H1 (cell line): Measurements from ENCODE around the gene ENOPH1. TPM values are rescaled to one million over a fixed set of nuclear protein-coding genes. Genes with fewer than 3 reads are reported as not detected.

ENCODE experiments used
- BCL11A ChIP-seq, 2 experiments: IDR thresholded peaks; one replicate each; pipeline ENCODE4 v1.6.1; 2011; ENCODE audit warnings: low read depth in 2 of 2, low read length in 2 of 2, mild to moderate bottlenecking in 2 of 2
- CHD1 ChIP-seq: IDR thresholded peaks from 2 replicates; pipeline ENCODE4 v1.6.1; 2012; ENCODE audit warnings: low read depth, low read length, improper control_type of control experiment
- E2F6 ChIP-seq: IDR thresholded peaks from 2 replicates; pipeline ENCODE4 v1.6.1; 2012; ENCODE audit warnings: inconsistent platforms
- EZH2 ChIP-seq: fragments of 200-600 bp; sonication (generic); IDR thresholded peaks from 2 replicates; pipeline ENCODE4 v1.7.1; 2012; ENCODE audit warnings: low read depth, mild to moderate bottlenecking, moderate library complexity, low read length, inconsistent platforms; ENCODE audit not compliant: severe bottlenecking
- FOSL1 ChIP-seq: IDR thresholded peaks from 2 replicates; pipeline ENCODE4 v1.6.1; 2011; ENCODE audit warnings: mild to moderate bottlenecking, low read depth, low read length, moderate library complexity; ENCODE audit not compliant: insufficient read depth
- HDAC6 ChIP-seq: IDR thresholded peaks from one replicate; pipeline ENCODE4 v1.7.1; 2012; ENCODE audit warnings: low read depth, mild to moderate bottlenecking, inconsistent platforms, low read length, moderate library complexity
- JUN ChIP-seq: IDR thresholded peaks from 2 replicates; pipeline ENCODE4 v1.6.1; 2011; ENCODE audit warnings: low read depth, mild to moderate bottlenecking, improper control_type of control experiment, low read length
- KDM4A ChIP-seq: IDR thresholded peaks from one replicate; pipeline ENCODE4 v1.7.1; 2012; ENCODE audit warnings: low read depth, mild to moderate bottlenecking, moderate library complexity, low read length, inconsistent platforms; ENCODE audit not compliant: severe bottlenecking
- KDM5A ChIP-seq: fragments of 200-600 bp; IDR thresholded peaks from 2 replicates; pipeline ENCODE4 v1.7.1; 2012; ENCODE audit warnings: mild to moderate bottlenecking, low read length, inconsistent platforms, mixed read lengths
- PHF8 ChIP-seq: fragments of 200-600 bp; sonication (generic); conservative IDR thresholded peaks from 2 replicates; pipeline ENCODE4 v1.7.1; 2012; ENCODE audit warnings: low read depth, mild to moderate bottlenecking, inconsistent platforms, low read length, moderate library complexity
- POU5F1 ChIP-seq: IDR thresholded peaks from 2 replicates; pipeline ENCODE4 v1.6.1; 2011; ENCODE audit warnings: low read depth, mild to moderate bottlenecking, low read length, moderate library complexity
- RAD21 ChIP-seq, 2 experiments: IDR thresholded peaks in 1 of 2; conservative IDR thresholded peaks in 1 of 2; 2 replicates each; pipeline ENCODE4 v1.6.1; 2011; ENCODE audit warnings: low read depth in 2 of 2, low read length in 2 of 2, improper control_type of control experiment in 1 of 2, inconsistent platforms in 1 of 2, mild to moderate bottlenecking in 1 of 2, moderate library complexity in 1 of 2
- RBBP5 ChIP-seq: IDR thresholded peaks from 2 replicates; pipeline ENCODE4 v1.7.1; 2012; ENCODE audit warnings: low read depth, mild to moderate bottlenecking, inconsistent platforms, low read length, moderate library complexity, borderline replicate concordance
- RNF2 ChIP-seq: fragments of 200-900, 300-1000 bp; sonication (generic); IDR thresholded peaks from 2 replicates; pipeline ENCODE4 v1.7.1; 2016; ENCODE audit warnings: borderline replicate concordance, low read depth, mild to moderate bottlenecking, antibody characterized with exemption, low read length; ENCODE audit not compliant: poor library complexity, severe bottlenecking; ENCODE audit errors: missing control alignments
- SIX5 ChIP-seq: IDR thresholded peaks from 2 replicates; pipeline ENCODE4 v1.6.1; 2011; ENCODE audit warnings: mild to moderate bottlenecking, low read depth, low read length
- SUZ12 ChIP-seq: fragments of 200-600 bp; sonication (generic); IDR thresholded peaks from 2 replicates; pipeline ENCODE4 v1.6.1; 2012; ENCODE audit warnings: mild to moderate bottlenecking, inconsistent platforms, low read length, moderate library complexity, mixed read lengths
- TAF1 ChIP-seq: IDR thresholded peaks from 2 replicates; pipeline ENCODE4 v1.6.1; 2011; ENCODE audit warnings: mild to moderate bottlenecking, low read depth, low read length
- TEAD4 ChIP-seq: IDR thresholded peaks from 2 replicates; pipeline ENCODE4 v1.6.1; 2012; ENCODE audit warnings: low read depth, low read length, inconsistent platforms, mixed read lengths
- YY1 ChIP-seq: IDR thresholded peaks from 2 replicates; pipeline ENCODE4 v1.6.1; 2011; ENCODE audit warnings: low read depth, mild to moderate bottlenecking, low read length
- polyA plus RNA-seq, 7 experiments: library from polyadenylated mRNA; depleted of rRNA in 3 of 7; stranded (reverse) in 5 of 7; unstranded in 2 of 7; fragments of >200 nt in 5 of 7; fragments of 200-250 nt in 2 of 7; gene quantifications; 1 replicate in 5 of 7; 2 replicates in 1 of 7; 4 replicates in 1 of 7; pipeline versions ENCODE4 v1.2.1 to v1.2.3, GENCODE V29; 2011 to 2013; ENCODE audit warnings: missing spikeins in 2 of 7, mixed read lengths in 2 of 7
- total RNA-seq: library from RNA; stranded (reverse); fragmentation: NEBNext Ultra II Directional; extraction: Animal tissue kit (Norgen Biotek cat#: 25700); gene quantifications from 2 replicates; pipeline ENCODE4 v1.2.1, GENCODE V29; 2021
- TF ChIP-seq, protein P1 (sequence below), 3 experiments: IDR thresholded peaks; 1 replicate in 2 of 3; 2 replicates in 1 of 3; pipeline versions ENCODE4 v1.5.1 to v1.6.1; 2011; ENCODE audit warnings: low read length in 3 of 3, mild to moderate bottlenecking in 3 of 3, inconsistent platforms in 2 of 3, low read depth in 1 of 3, moderate library complexity in 1 of 3; ENCODE audit not compliant: insufficient read depth in 1 of 3; ENCODE audit errors: control extremely low read depth in 1 of 3

ENOPH1 gene
- total and polyA plus RNA-seq, 2 of the 8 experiments (the other 6 are each of a cell fraction or from before 2014, with no cell fraction given) = 25.1 to 89.3 TPM

DNA sequence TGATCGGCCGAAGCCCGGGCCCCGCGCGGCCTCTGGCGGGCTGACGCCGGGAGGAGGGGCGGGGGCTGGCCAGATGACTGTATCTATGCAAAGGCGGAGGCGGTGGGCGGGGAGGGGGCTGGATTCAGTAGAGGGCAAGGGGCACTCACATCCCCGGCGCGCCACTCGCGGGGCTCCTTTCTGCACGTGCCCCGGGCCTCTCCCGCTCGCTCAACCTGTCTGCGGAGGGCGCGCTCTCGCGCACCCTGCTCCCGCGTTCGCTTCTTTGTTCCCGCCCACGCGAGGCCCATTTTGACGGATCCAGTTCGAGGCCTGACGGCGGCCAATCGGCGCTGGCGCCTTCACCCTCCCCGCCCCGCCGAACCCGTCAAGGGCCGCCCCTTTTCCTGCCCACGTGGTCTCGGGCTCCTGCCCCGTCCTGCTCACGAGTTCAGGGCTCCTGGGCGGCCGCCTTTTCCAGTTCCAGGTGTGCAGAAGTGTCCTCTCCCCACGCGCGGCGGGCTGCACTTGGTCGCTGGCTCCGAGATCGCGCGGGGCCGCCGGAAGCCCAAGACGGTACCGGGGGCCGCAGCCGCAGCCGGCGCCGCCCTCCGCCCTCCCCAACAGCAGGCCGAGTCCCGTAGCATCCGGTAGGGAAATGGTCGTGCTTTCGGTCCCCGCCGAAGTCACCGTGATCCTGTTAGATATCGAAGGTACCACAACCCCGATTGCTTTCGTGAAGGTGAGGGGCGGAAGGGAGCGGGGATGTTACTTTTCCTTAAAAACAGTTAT, at the start of gene ENOPH1, which contains the start of gene HNRNPDL (continued):
- TF ChIP-seq RBBP5 = peak; percentile 39; the same call in 1 of the 2 replicates
- TF ChIP-seq KDM4A = peak; percentile 51
- TF ChIP-seq POU5F1 = no peak
- TF ChIP-seq TAF1 = peak; percentile 76; the same call in 1 of the 2 replicates
- no peak for TF ChIP-seq RNF2
- TF ChIP-seq, protein P1, sequence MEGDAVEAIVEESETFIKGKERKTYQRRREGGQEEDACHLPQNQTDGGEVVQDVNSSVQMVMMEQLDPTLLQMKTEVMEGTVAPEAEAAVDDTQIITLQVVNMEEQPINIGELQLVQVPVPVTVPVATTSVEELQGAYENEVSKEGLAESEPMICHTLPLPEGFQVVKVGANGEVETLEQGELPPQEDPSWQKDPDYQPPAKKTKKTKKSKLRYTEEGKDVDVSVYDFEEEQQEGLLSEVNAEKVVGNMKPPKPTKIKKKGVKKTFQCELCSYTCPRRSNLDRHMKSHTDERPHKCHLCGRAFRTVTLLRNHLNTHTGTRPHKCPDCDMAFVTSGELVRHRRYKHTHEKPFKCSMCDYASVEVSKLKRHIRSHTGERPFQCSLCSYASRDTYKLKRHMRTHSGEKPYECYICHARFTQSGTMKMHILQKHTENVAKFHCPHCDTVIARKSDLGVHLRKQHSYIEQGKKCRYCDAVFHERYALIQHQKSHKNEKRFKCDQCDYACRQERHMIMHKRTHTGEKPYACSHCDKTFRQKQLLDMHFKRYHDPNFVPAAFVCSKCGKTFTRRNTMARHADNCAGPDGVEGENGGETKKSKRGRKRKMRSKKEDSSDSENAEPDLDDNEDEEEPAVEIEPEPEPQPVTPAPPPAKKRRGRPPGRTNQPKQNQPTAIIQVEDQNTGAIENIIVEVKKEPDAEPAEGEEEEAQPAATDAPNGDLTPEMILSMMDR (IDR thresholded peaks at IDR 0.05; ENCODE audit: control extremely low read depth in 1 of 3, insufficient read depth in 1 of 3, low read depth in 1 of 3, low read length in 3 of 3) = no peak
- TF ChIP-seq EZH2 = no peak
- no peak for TF ChIP-seq CHD1
- no peak for TF ChIP-seq HDAC6
- no peak for TF ChIP-seq KDM5A
- no peak for TF ChIP-seq RAD21 (IDR thresholded peaks at IDR 0.05 in 1 of 2, conservative IDR thresholded peaks at IDR 0.05 in 1 of 2; ENCODE audit: low read depth in 2 of 2, low read length in 2 of 2)
- no peak for TF ChIP-seq YY1
- no peak for TF ChIP-seq SIX5
- no peak for TF ChIP-seq TEAD4
- TF ChIP-seq E2F6 = peak; percentile 94
- TF ChIP-seq PHF8 = peak; percentile 77
- no peak for TF ChIP-seq SUZ12
- TF ChIP-seq JUN = no peak
- no peak for TF ChIP-seq BCL11A (IDR thresholded peaks at IDR 0.05; ENCODE audit: low read depth in 2 of 2, low read length in 2 of 2)
- no peak for TF ChIP-seq FOSL1
